ENCODE data around the gene SHC3. TPM values are rescaled to one million over a fixed set of nuclear protein-coding genes. Genes with fewer than 3 reads are reported as not detected.

The SHC3 gene
- total and polyA plus RNA-seq, 2 experiments from 2014 or later = 0.30 to 0.54 TPM

GRCh38 chr9:88974641-88975040, 204.0 kb downstream of the SHC3 start:
- no peaks in the 10 kb centered on the region for H3F3A ChIP-seq (ENCODE audit: insufficient read depth)
- no peak overlapping the region for H3K27ac ChIP-seq
- H3K4me3 ChIP-seq = no peak overlapping the region
- H3K9me3 ChIP-seq (ENCODE audit: low read depth) = no peaks in the 10 kb centered on the region
- TF ChIP-seq EZH2phosphoT487 (IDR thresholded peaks at IDR 0.05; ENCODE audit: insufficient read depth, low read depth) (no peak), EZH2 (IDR thresholded peaks at IDR 0.05; ENCODE audit: insufficient read depth, poor library complexity, severe bottlenecking) (no peak)
- H3K4me2 ChIP-seq (ENCODE audit: unreplicated experiment) = no peak overlapping the region
- 32 to 45% methylated on average over 7 of the region's 7 CpGs for WGBS, 2 experiments (ENCODE audit: low coverage in 1 of 2, low lambda C conversion rate in 2 of 2, missing lambda C conversion rate in 2 of 2)
- H3K9me2 ChIP-seq (ENCODE audit: insufficient read depth) = no peaks in the 10 kb centered on the region
- H3K27me3 ChIP-seq (replicated peaks; ENCODE audit: insufficient read depth) = no peaks in the 10 kb centered on the region
- no peak overlapping the region for H3K9ac ChIP-seq
- in situ Hi-C loops (cut with MboI) = no loop called here
- H2AFZ ChIP-seq = no peak overlapping the region
- H3K36me3 ChIP-seq (ENCODE audit: low read depth) = no peaks in the 10 kb centered on the region
- H4K20me1 ChIP-seq (ENCODE audit: insufficient read depth) = no peaks in the 10 kb centered on the region
- no peaks in the 10 kb centered on the region for H3K79me2 ChIP-seq (ENCODE audit: insufficient read depth)
- no peak for DNase-seq
- H3K4me1 ChIP-seq (ENCODE audit: insufficient read depth) = no peaks in the 10 kb centered on the region

GRCh38 chr9:88973281-88974045, 205.2 kb downstream of the SHC3 start:
- TF ChIP-seq EZH2 (IDR thresholded peaks at IDR 0.05; ENCODE audit: insufficient read depth, poor library complexity, severe bottlenecking) (no peak), EZH2phosphoT487 (IDR thresholded peaks at IDR 0.05; ENCODE audit: insufficient read depth, low read depth) (no peak)

GRCh38 chr9:88972401-88972800, 206.2 kb downstream of the SHC3 start:
- no peak overlapping the region for H3K4me2 ChIP-seq (ENCODE audit: unreplicated experiment)
- TF ChIP-seq EZH2 (IDR thresholded peaks at IDR 0.05; ENCODE audit: insufficient read depth, poor library complexity, severe bottlenecking) = no peak
- TF ChIP-seq EZH2phosphoT487 (IDR thresholded peaks at IDR 0.05; ENCODE audit: insufficient read depth, low read depth) = no peak
- no peaks in the 10 kb centered on the region for H3F3A ChIP-seq (ENCODE audit: insufficient read depth)
- no peaks in the 10 kb centered on the region for H3K4me1 ChIP-seq (ENCODE audit: insufficient read depth)
- H3K27ac ChIP-seq = no peak overlapping the region
- no peaks in the 10 kb centered on the region for H3K9me3 ChIP-seq (ENCODE audit: low read depth)
- 80 to 82% methylated on average over 4 of the region's 4 CpGs for WGBS, 2 experiments (ENCODE audit: low coverage in 1 of 2, low lambda C conversion rate in 2 of 2, missing lambda C conversion rate in 2 of 2)
- no peak overlapping the region for H3K9ac ChIP-seq
- no peaks in the 10 kb centered on the region for H3K79me2 ChIP-seq (ENCODE audit: insufficient read depth)
- no peaks in the 10 kb centered on the region for H3K36me3 ChIP-seq (ENCODE audit: low read depth)
- in situ Hi-C loops (cut with MboI) = no loop called here
- DNase-seq = no peak
- H2AFZ ChIP-seq = no peak overlapping the region
- H3K9me2 ChIP-seq (ENCODE audit: insufficient read depth) = no peaks in the 10 kb centered on the region
- 0 out of 2 replicates have a peak, but pooled peaks cover 9% of the 10 kb centered on the region for H3K27me3 ChIP-seq (replicated peaks; ENCODE audit: insufficient read depth)
- no peak overlapping the region for H3K4me3 ChIP-seq
- H4K20me1 ChIP-seq (ENCODE audit: insufficient read depth) = no peaks in the 10 kb centered on the region

More at GRCh38 chr9:88973281-88974045, 205.2 kb downstream of the SHC3 start:
- in situ Hi-C loops (cut with MboI) = no loop called here
- H3K4me1 ChIP-seq (ENCODE audit: insufficient read depth) = no peaks in the 10 kb centered on the region
- DNase-seq = peak; percentile 15
- no peak overlapping the region for H3K27ac ChIP-seq
- H3K9me2 ChIP-seq (ENCODE audit: insufficient read depth) = no peaks in the 10 kb centered on the region
- H3K27me3 ChIP-seq (replicated peaks; ENCODE audit: insufficient read depth) = 0 out of 2 replicates have a peak, but pooled peaks cover 6% of the 10 kb centered on the region
- H4K20me1 ChIP-seq (ENCODE audit: insufficient read depth) = no peaks in the 10 kb centered on the region
- H3F3A ChIP-seq (ENCODE audit: insufficient read depth) = no peaks in the 10 kb centered on the region
- H2AFZ ChIP-seq = no peak overlapping the region
- H3K9ac ChIP-seq = no peak overlapping the region
- H3K36me3 ChIP-seq (ENCODE audit: low read depth) = no peaks in the 10 kb centered on the region
- 91 to 92% methylated on average over 12 of the region's 12 CpGs for WGBS, 2 experiments (ENCODE audit: low coverage in 1 of 2, low lambda C conversion rate in 2 of 2, missing lambda C conversion rate in 2 of 2)
- no peaks in the 10 kb centered on the region for H3K79me2 ChIP-seq (ENCODE audit: insufficient read depth)
- H3K4me2 ChIP-seq (ENCODE audit: unreplicated experiment) = no peak overlapping the region
- H3K9me3 ChIP-seq (ENCODE audit: low read depth) = no peaks in the 10 kb centered on the region
- H3K4me3 ChIP-seq = no peak overlapping the region

- Histone ChIP-seq H3K79me2 (ENCODE audit: insufficient read depth) (no peaks in the 10 kb centered on the region), H3K9me3 (ENCODE audit: low read depth) (no peaks in the 10 kb centered on the region), H3K27me3 (replicated peaks; ENCODE audit: insufficient read depth) (0 out of 2 replicates have a peak, but pooled peaks cover 11% of the 10 kb centered on the region), H3F3A (ENCODE audit: insufficient read depth) (no peaks in the 10 kb centered on the region), H4K20me1 (ENCODE audit: insufficient read depth) (no peaks in the 10 kb centered on the region), H3K27ac (no peak overlapping the region), H3K4me3 (no peak overlapping the region), H3K36me3 (ENCODE audit: low read depth) (no peaks in the 10 kb centered on the region), H3K4me1 (ENCODE audit: insufficient read depth) (no peaks in the 10 kb centered on the region), H3K9ac (no peak overlapping the region), H3K9me2 (ENCODE audit: insufficient read depth) (no peaks in the 10 kb centered on the region), H2AFZ (no peak overlapping the region), H3K4me2 (ENCODE audit: unreplicated experiment) (no peak overlapping the region)
- in situ Hi-C loops (cut with MboI) = no loop called here
- 89% methylated on average over 23 of the region's 23 CpGs for WGBS, 2 experiments (ENCODE audit: low coverage in 1 of 2, low lambda C conversion rate in 2 of 2, missing lambda C conversion rate in 2 of 2)
- DNase-seq = no peak
- TF ChIP-seq EZH2 (IDR thresholded peaks at IDR 0.05; ENCODE audit: insufficient read depth, poor library complexity, severe bottlenecking) = no peak
- no peak for TF ChIP-seq EZH2phosphoT487 (IDR thresholded peaks at IDR 0.05; ENCODE audit: insufficient read depth, low read depth)
Observed at GRCh38 chr9:88971131-88971960, 207.3 kb downstream of the SHC3 start.
